SJSA1 (cell line): Measurements from ENCODE around the gene NPLOC4. TPM values are rescaled to one million over a fixed set of nuclear protein-coding genes. Genes with fewer than 3 reads are reported as not detected.
A peak's percentile ranks its signal among the peaks of the same experiment; 100 is the strongest.

Experiments
- DNase-seq, 2 experiments: peaks; one replicate each; pipeline ENCODE4 v3.0.0-alpha.2; 2015 to 2020; ENCODE audit warnings: low spot score in 2 of 2, low read depth in 1 of 2
- H3K27ac ChIP-seq: fragments of 250-450 bp; sonication (Bioruptor Pico); 2 replicates; pipeline ENCODE4 v1.5.1; 2020; ENCODE audit warnings: mild to moderate bottlenecking, moderate library complexity
- H3K27me3 ChIP-seq: fragments of 250-450 bp; sonication (Bioruptor Pico); replicated peaks from 2 replicates; pipeline ENCODE4 v1.5.1; 2020; ENCODE audit warnings: mild to moderate bottlenecking, moderate library complexity
- H3K36me3 ChIP-seq: fragments of 250-450 bp; sonication (Bioruptor Pico); 2 replicates; pipeline ENCODE4 v1.5.1; 2020; ENCODE audit warnings: mild to moderate bottlenecking
- H3K4me1 ChIP-seq: fragments of 250-450 bp; sonication (Bioruptor Pico); replicated peaks from 2 replicates; pipeline ENCODE4 v1.6.1; 2021; ENCODE audit warnings: mild to moderate bottlenecking
- H3K4me3 ChIP-seq: fragments of 250-450 bp; sonication (Bioruptor Pico); 2 replicates; pipeline ENCODE4 v1.5.1; 2020; ENCODE audit warnings: mild to moderate bottlenecking
- H3K9me3 ChIP-seq: fragments of 250-450 bp; sonication (Bioruptor Pico); replicated peaks from 2 replicates; pipeline ENCODE4 v1.5.1; 2020; ENCODE audit warnings: mild to moderate bottlenecking
- total RNA-seq: library from RNA; depleted of rRNA; stranded (reverse); fragments of >200 nt; shearing (Covaris generic); gene quantifications from 2 replicates; pipeline ENCODE4 v1.2.3, GENCODE V29; 2014

NPLOC4 gene
- total RNA-seq, 1 experiment from 2014 or later, result 111 TPM

GRCh38 chr17:81580481-81580880, 56.4 kb downstream of the NPLOC4 start:
- H3K4me3 ChIP-seq, result no peak overlapping the region
- no peak overlapping the region for H3K27ac ChIP-seq
- peaks cover 84% of the 10 kb centered on the region for H3K36me3 ChIP-seq
- H3K4me1 ChIP-seq, result peaks cover 82% of the 10 kb centered on the region
- DNase-seq, result no peak
- H3K27me3 ChIP-seq, result no peaks in the 10 kb centered on the region
- no peaks in the 10 kb centered on the region for H3K9me3 ChIP-seq

DNA sequence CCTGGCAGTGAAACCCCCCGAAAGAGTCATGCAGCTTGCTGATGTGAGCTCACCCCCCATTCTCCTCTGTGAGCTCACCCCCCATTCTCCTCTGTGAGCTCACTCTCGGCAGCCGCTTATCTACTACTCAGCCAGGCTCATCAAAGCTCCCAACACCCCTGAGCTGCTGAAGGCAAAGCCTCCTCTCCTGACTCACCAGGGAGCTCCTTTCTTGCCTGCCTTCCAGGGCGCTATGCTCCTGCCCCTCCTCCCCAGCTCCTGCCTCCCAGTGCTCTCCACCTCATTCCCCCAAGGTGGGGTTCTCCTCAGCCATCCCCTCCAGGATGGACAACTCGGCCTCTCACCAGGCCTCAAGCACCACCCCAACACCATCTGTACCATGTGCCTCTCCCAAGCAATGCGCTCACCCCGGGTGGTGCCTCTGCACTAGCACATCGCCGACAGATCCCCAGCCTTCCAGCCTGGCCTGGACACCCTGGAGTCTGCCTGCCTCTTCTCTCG, 57.0 kb downstream of the NPLOC4 start:
- no peak for DNase-seq

GRCh38 chr17:81579298-81579697, 57.6 kb downstream of the NPLOC4 start:
- peaks cover 84% of the 10 kb centered on the region for H3K36me3 ChIP-seq
- DNase-seq, result no peak
- peaks cover 82% of the 10 kb centered on the region for H3K4me1 ChIP-seq
- no peaks in the 10 kb centered on the region for H3K9me3 ChIP-seq
- no peaks in the 10 kb centered on the region for H3K27me3 ChIP-seq
- no peak overlapping the region for H3K4me3 ChIP-seq
- H3K27ac ChIP-seq, result no peak overlapping the region

More for the DNA sequence above, 57.0 kb downstream of the NPLOC4 start:
- Histone ChIP-seq H3K4me3 (no peak overlapping the region), H3K36me3 (peaks cover 84% of the 10 kb centered on the region), H3K27me3 (no peaks in the 10 kb centered on the region), H3K9me3 (no peaks in the 10 kb centered on the region), H3K4me1 (peaks cover 82% of the 10 kb centered on the region), H3K27ac (no peak overlapping the region)

- peaks cover 88% of the 10 kb centered on the region for H3K36me3 ChIP-seq
- no peak overlapping the region for H3K27ac ChIP-seq
- no peak overlapping the region for H3K4me3 ChIP-seq
- H3K4me1 ChIP-seq, result peaks cover 78% of the 10 kb centered on the region
- no peak for DNase-seq
- H3K9me3 ChIP-seq, result no peaks in the 10 kb centered on the region
- no peaks in the 10 kb centered on the region for H3K27me3 ChIP-seq
Observed at GRCh38 chr17:81578561-81579225, 58.2 kb downstream of the NPLOC4 start.

DNA sequence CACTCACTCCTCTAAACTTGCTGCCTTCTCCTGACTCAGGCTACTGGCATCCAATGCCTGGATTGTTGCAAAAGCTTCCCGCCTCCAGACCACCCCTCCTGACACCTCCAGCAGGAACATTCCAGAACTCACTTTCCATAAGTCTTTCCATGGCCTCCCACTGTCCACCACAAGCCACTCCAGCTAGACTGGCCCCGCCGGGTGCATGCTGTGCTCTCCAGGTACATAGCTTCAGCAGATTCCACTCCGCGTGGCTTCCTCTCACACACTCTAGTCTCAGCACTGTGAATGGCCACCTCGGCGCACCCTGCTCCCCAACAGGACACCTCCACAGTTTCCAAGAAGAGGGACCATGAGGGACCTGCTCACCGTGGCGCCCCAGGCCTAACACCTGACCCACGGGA, 58.9 kb downstream of the NPLOC4 start:
- DNase-seq, result no peak
- H3K27me3 ChIP-seq, result no peaks in the 10 kb centered on the region
- H3K27ac ChIP-seq, result peak overlapping the region; percentile 27; the same call in 1 of the 2 replicates
- H3K9me3 ChIP-seq, result no peaks in the 10 kb centered on the region
- peaks cover 72% of the 10 kb centered on the region for H3K4me1 ChIP-seq
- H3K4me3 ChIP-seq, result no peak overlapping the region
- H3K36me3 ChIP-seq, result peaks cover 88% of the 10 kb centered on the region

DNA sequence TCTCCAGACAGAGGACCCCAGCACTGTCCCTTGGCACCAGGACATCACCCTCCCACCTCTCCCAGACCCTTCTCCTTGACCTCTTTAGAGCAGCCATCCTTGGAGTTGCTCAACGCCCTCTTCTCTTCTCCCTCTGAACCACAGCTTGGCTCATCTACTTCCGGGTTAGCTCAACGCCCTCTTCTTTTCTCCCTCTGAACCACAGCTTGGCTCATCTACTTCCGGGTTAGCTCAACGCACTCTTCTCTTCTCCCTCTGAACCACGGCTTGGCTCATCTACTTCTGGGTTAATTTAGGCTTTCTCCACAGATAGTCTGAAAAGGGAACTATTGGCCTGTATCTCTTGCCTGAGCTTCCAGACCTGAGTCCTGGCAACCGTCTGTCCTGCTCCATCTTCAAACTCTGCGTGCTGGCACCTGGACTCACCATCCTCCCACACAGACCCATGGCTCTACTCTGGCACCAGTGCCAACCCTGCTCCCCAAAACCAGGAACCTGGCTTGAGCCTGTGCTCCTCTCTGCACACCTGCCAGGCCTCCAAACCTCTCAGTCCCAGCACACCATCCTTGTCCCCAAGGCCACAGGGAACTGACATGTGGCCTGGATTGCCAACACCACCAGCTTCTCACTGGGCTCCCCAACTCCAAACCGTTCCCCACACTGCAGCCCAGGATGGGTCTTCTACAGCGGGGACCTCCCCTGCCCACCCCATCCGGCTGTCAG, 59.5 kb downstream of the NPLOC4 start:
- H3K4me3 ChIP-seq, result no peak overlapping the region

DNA sequence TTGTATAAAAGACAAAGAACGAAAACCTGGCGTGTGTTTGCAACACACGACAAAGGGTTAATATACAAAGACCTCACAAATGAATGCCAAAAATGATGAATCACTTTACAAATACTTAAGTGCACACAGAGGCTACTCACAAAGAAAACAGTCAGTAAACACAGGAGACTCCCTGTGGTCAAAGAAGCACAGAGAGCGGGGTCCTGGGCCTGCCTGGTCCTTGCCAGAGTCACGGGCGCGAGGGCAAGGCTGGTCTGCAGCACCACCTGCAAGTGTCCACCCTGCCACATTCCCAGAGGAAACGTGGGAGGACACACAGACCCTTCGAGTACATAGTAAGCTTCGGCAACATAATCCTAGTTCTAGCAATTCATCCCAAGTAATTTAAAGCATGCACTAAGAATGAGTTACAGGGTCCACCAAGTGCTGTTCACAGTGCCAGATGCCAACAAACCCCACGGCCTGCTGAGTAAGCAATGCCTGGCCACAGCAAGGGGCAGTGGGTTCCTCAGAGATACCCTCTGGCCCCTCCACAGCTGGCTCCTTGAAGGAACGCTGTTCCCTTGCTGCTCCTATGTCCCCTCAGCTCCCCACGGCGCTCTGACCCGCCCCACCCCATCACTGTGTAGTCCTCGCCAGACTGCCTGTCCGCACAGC, 60.2 kb downstream of the NPLOC4 start:
- Histone ChIP-seq H3K4me1 (peaks cover 59% of the 10 kb centered on the region), H3K27me3 (no peaks in the 10 kb centered on the region), H3K36me3 (peaks cover 86% of the 10 kb centered on the region), H3K27ac (peak overlapping the region; percentile 27), H3K4me3 (no peak overlapping the region), H3K9me3 (no peaks in the 10 kb centered on the region)
- peak; percentile 90 to 92 for DNase-seq

More for the DNA sequence above, 59.5 kb downstream of the NPLOC4 start:
- Histone ChIP-seq H3K4me1 (peaks cover 66% of the 10 kb centered on the region), H3K36me3 (peaks cover 88% of the 10 kb centered on the region), H3K27ac (peak overlapping the region; percentile 27), H3K9me3 (no peaks in the 10 kb centered on the region), H3K27me3 (no peaks in the 10 kb centered on the region)
- DNase-seq, result peak in 1 of 2 experiments; percentile 56

DNA sequence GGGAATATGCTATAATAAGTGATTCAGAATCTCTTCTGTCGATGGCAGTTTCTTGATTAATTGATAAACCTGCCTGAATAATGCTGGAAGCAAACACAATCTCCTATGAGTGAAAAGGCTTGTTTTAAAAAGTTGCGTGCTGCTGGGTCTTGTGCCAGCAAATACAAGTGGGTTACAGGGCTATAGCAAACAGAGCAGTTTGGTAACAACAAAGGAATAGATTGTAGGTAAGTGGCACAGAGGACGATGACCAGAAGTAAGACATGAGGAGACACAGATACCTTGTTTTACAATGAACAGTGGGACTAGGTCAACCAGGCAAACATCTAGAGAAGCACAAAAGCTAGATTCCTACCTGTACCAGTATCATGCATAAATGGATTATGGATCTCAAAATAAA, 61.1 kb downstream of the NPLOC4 start:
- Histone ChIP-seq H3K9me3 (no peaks in the 10 kb centered on the region), H3K4me3 (no peak overlapping the region), H3K27me3 (no peaks in the 10 kb centered on the region), H3K27ac (peak overlapping the region; percentile 24; the same call in 1 of the 2 replicates), H3K36me3 (peaks cover 88% of the 10 kb centered on the region), H3K4me1 (peaks cover 58% of the 10 kb centered on the region)
- DNase-seq, result no peak

DNA sequence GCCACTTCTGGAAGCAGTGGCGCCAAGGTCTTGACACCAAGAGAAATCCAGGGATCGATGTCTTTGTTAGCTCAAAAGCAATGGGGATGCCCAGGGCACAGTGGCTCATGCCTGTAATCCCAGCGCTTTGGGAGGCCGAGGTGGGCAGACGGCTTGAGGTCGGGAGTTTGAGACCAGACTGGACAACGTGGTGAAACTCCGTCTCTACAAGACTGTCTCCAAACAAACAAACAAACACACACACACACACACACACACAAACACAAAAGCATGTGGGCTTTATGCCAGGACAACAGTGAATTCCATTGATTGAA, 62.3 kb downstream of the NPLOC4 start:
- Histone ChIP-seq H3K27ac (no peak overlapping the region; the same call in 1 of the 2 replicates), H3K36me3 (peaks cover 88% of the 10 kb centered on the region), H3K9me3 (no peaks in the 10 kb centered on the region), H3K4me1 (peaks cover 48% of the 10 kb centered on the region), H3K27me3 (no peaks in the 10 kb centered on the region), H3K4me3 (no peak overlapping the region)
- no peak for DNase-seq

- no peak for DNase-seq
- no peaks in the 10 kb centered on the region for H3K27me3 ChIP-seq
- H3K4me3 ChIP-seq, result no peak overlapping the region
- H3K9me3 ChIP-seq, result no peaks in the 10 kb centered on the region
- no peak overlapping the region; the same call in 1 of the 2 replicates for H3K27ac ChIP-seq
- peaks cover 88% of the 10 kb centered on the region for H3K36me3 ChIP-seq
- peaks cover 49% of the 10 kb centered on the region for H3K4me1 ChIP-seq
Observed at GRCh38 chr17:81573794-81574642, 62.9 kb downstream of the NPLOC4 start.

- no peak overlapping the region for H3K27ac ChIP-seq
- H3K9me3 ChIP-seq, result no peaks in the 10 kb centered on the region
- H3K36me3 ChIP-seq, result peaks cover 88% of the 10 kb centered on the region
- no peak for DNase-seq
- peaks cover 53% of the 10 kb centered on the region for H3K4me1 ChIP-seq
- no peaks in the 10 kb centered on the region for H3K27me3 ChIP-seq
- no peak overlapping the region for H3K4me3 ChIP-seq
Observed at GRCh38 chr17:81572563-81573168, 64.2 kb downstream of the NPLOC4 start.

- DNase-seq, result no peak
- H3K9me3 ChIP-seq, result no peaks in the 10 kb centered on the region
- H3K36me3 ChIP-seq, result peaks cover 91% of the 10 kb centered on the region
- H3K27ac ChIP-seq, result no peak overlapping the region
- no peaks in the 10 kb centered on the region for H3K27me3 ChIP-seq
- H3K4me1 ChIP-seq, result peaks cover 52% of the 10 kb centered on the region
- H3K4me3 ChIP-seq, result no peak overlapping the region
Observed at GRCh38 chr17:81570964-81571363, 65.9 kb downstream of the NPLOC4 start.

DNA sequence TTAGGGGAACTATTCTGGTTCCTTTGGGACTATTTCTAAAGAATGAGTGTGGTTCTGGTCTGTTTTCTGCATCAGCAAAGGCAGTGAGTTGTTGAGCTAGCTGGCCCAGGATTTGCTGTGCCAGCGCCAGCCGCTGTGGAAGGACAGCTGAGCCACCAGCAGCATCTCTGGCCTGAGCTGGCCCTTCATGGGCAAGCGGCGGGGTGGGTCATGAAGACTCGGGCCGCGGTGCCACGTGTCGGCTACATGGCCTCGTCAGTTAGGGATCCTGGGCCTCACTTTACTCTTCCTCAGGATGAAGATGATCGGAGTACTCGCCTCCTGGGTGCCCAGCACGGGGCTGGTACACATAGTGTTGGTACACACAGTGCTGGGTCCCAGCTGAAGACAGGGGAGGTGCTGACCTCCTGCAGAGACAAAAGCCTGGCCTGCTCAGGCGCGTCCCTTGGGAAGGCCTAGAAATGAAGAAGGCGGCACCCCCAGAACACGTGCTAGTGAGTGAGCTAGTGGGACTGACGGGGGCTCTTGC, 66.9 kb downstream of the NPLOC4 start:
- Histone ChIP-seq H3K27ac (no peak overlapping the region), H3K4me3 (no peak overlapping the region), H3K36me3 (peaks cover 91% of the 10 kb centered on the region), H3K9me3 (no peaks in the 10 kb centered on the region), H3K4me1 (peaks cover 48% of the 10 kb centered on the region), H3K27me3 (no peaks in the 10 kb centered on the region)
- DNase-seq, result no peak
